HCT116 (cell line): ENCODE data around the gene CCT5. TPM values are rescaled to one million over a fixed set of nuclear protein-coding genes. Genes with fewer than 3 reads are reported as not detected.

Experiments
- ATAC-seq: fragments of 200-7000 bp; cut with Tn5 transposase; 2 replicates; pipeline ENCODE4 v1.9.1; 2020; ENCODE audit warnings: mild to moderate bottlenecking, moderate library complexity
- BruUV-seq: library from RNA; stranded (reverse); fragments of 400-500 nt; replicated peaks from 2 replicates; lab custom pipeline; 2021; lab: Mats Ljungman, UMichigan
- CTCF ChIA-PET: fragments of 300-600 bp; sonication (Branson Sonifier 250); formaldehyde crosslinking; loops from one replicate; lab custom pipeline; 2021; ENCODE audit warnings: antibody characterized with exemption; lab: Charles Lee
- POLR2A ChIA-PET: fragments of 300-600, 350-600 bp; sonication (Branson Sonifier 250); formaldehyde crosslinking; loops from one replicate; lab custom pipeline; 2021; ENCODE audit warnings: antibody characterized with exemption; lab: Charles Lee
- RAD21 ChIA-PET, 2 experiments: fragments of 300-600 bp; sonication (Branson Sonifier 250); formaldehyde crosslinking; loops; one replicate each; lab custom pipeline; 2023; ENCODE audit warnings: low total read pairs in 2 of 2; ENCODE audit not compliant: uncharacterized antibody in 2 of 2, unreplicated experiment in 2 of 2, low non-redundant PET in 1 of 2; lab: Charles Lee
- DNase-seq: peaks from one replicate; pipeline ENCODE4 v3.0.0-alpha.2; 2010; ENCODE audit warnings: low read depth, low spot score
- H2AFZ ChIP-seq: fragments of 200-600 bp; shearing (Covaris generic), sonication (generic); 2 replicates; pipeline ENCODE4 v1.6.1; 2017; ENCODE audit warnings: low read depth, mixed run types, mixed read lengths, antibody characterized with exemption, low read length; ENCODE audit not compliant: poor library complexity, severe bottlenecking
- H3K27ac ChIP-seq: 2 replicates; pipeline ENCODE4 v1.5.1; 2012; ENCODE audit warnings: low read depth, low read length
- H3K27me3 ChIP-seq: fragments of 200-600 bp; sonication (generic); 2 replicates; pipeline ENCODE4 v1.6.1; 2016; ENCODE audit warnings: mixed run types, low read length, mixed read lengths; ENCODE audit not compliant: insufficient read depth
- H3K36me3 ChIP-seq, 2 experiments: fragments of 200-500 bp in 1 of 2; fragments of 200-600 bp in 1 of 2; sonication (Bioruptor generic) in 1 of 2; sonication (generic) in 1 of 2; 2 replicates each; pipeline versions ENCODE4 v1.5.1 to v1.6.1; 2014 to 2016; ENCODE audit warnings: low read length in 2 of 2, inconsistent platforms in 1 of 2, mixed read lengths in 1 of 2, mixed run types in 1 of 2; ENCODE audit not compliant: insufficient read depth in 2 of 2, control insufficient read depth in 1 of 2
- H3K4me1 ChIP-seq, 2 experiments: fragments of 200-600 bp in 1 of 2; sonication (generic) in 1 of 2; 2 replicates each; pipeline versions ENCODE4 v1.5.1 to v1.6.1; 2012 to 2017; ENCODE audit warnings: low read length in 2 of 2, inconsistent platforms in 1 of 2, mild to moderate bottlenecking in 1 of 2, mixed read lengths in 1 of 2, mixed run types in 1 of 2, moderate library complexity in 1 of 2; ENCODE audit not compliant: insufficient read depth in 2 of 2, control insufficient read depth in 1 of 2
- H3K4me2 ChIP-seq: fragments of 200-600 bp; sonication (generic); 2 replicates; pipeline ENCODE4 v1.6.1; 2017; ENCODE audit warnings: mixed run types, low read length, mixed read lengths
- H3K4me3 ChIP-seq, 2 experiments: fragments of 200-600 bp in 1 of 2; sonication (generic) in 1 of 2; replicated peaks in 1 of 2; 2 replicates each; pipeline ENCODE4 v1.5.1; 2011 to 2016; ENCODE audit warnings: low read length in 2 of 2, control low read depth in 1 of 2, low read depth in 1 of 2, mild to moderate bottlenecking in 1 of 2, mixed read lengths in 1 of 2, mixed run types in 1 of 2
- H3K79me2 ChIP-seq: fragments of 200-600 bp; sonication (generic); 2 replicates; pipeline ENCODE4 v1.6.1; 2017; ENCODE audit warnings: mild to moderate bottlenecking, mixed run types, low read length, moderate library complexity, mixed read lengths; ENCODE audit not compliant: insufficient read depth
- H3K9ac ChIP-seq: fragments of 200-600 bp; sonication (generic); 2 replicates; pipeline ENCODE4 v1.6.1; 2016; ENCODE audit warnings: low read length, mixed read lengths
- H3K9me2 ChIP-seq: fragments of 200-600 bp; sonication (generic), shearing (Covaris generic); 2 replicates; pipeline ENCODE4 v1.6.1; 2017; ENCODE audit warnings: mixed run types, mild to moderate bottlenecking, moderate library complexity; ENCODE audit not compliant: insufficient read depth
- H3K9me3 ChIP-seq, 2 experiments: fragments of 200-500 bp in 1 of 2; fragments of 200-600 bp in 1 of 2; sonication (Bioruptor generic) in 1 of 2; sonication (generic) in 1 of 2; 2 replicates each; pipeline ENCODE4 v1.6.1; 2014 to 2017; ENCODE audit warnings: low read length in 2 of 2, mixed read lengths in 2 of 2, inconsistent platforms in 1 of 2, low read depth in 1 of 2, mild to moderate bottlenecking in 1 of 2, mixed run types in 1 of 2, moderate library complexity in 1 of 2; ENCODE audit not compliant: control insufficient read depth in 1 of 2, insufficient read depth in 1 of 2
- H4K20me1 ChIP-seq: fragments of 200-600 bp; sonication (generic), shearing (Covaris generic); 2 replicates; pipeline ENCODE4 v1.6.1; 2017; ENCODE audit warnings: mixed run types, mild to moderate bottlenecking, moderate library complexity; ENCODE audit not compliant: insufficient read depth
- EGR1 ChIP-seq: IDR thresholded peaks from 2 replicates; pipeline ENCODE4 v1.6.1; 2012; ENCODE audit warnings: low read depth
- ELF1 ChIP-seq: IDR thresholded peaks from 2 replicates; pipeline ENCODE4 v1.6.1; 2012; ENCODE audit warnings: low read depth, borderline replicate concordance
- EZH2 ChIP-seq: fragments of 200-600 bp; sonication (generic); IDR thresholded peaks from 2 replicates; pipeline ENCODE4 v1.6.1; 2017; ENCODE audit warnings: antibody characterized with exemption, mixed run types
- EZH2phosphoT487 ChIP-seq: fragments of 200-600 bp; IDR thresholded peaks from 2 replicates; pipeline ENCODE4 v1.6.1; 2018; ENCODE audit warnings: antibody characterized with exemption, borderline replicate concordance
- FOSL1 ChIP-seq: IDR thresholded peaks from 2 replicates; pipeline ENCODE4 v1.6.1; 2012; ENCODE audit warnings: low read depth
- JUND ChIP-seq: IDR thresholded peaks from 2 replicates; pipeline ENCODE4 v1.6.1; 2012
- POLR2AphosphoS5 ChIP-seq: IDR thresholded peaks from 2 replicates; pipeline ENCODE4 v1.6.1; 2011; ENCODE audit warnings: mild to moderate bottlenecking, low read depth, low read length, moderate library complexity
- SP1 ChIP-seq: IDR thresholded peaks from 2 replicates; pipeline ENCODE4 v1.6.1; 2012; ENCODE audit warnings: low read depth
- TCF7L2 ChIP-seq: IDR thresholded peaks from 2 replicates; pipeline ENCODE4 v1.7.0; 2011; ENCODE audit warnings: borderline replicate concordance, inconsistent platforms; ENCODE audit not compliant: insufficient read depth, insufficient read length; ENCODE audit errors: extremely low read depth
- YY1 ChIP-seq: IDR thresholded peaks from 2 replicates; pipeline ENCODE4 v1.6.1; 2011; ENCODE audit warnings: low read length, low read depth, moderate library complexity, mild to moderate bottlenecking; ENCODE audit not compliant: insufficient replicate concordance; ENCODE audit errors: extremely low read depth
- ZFX ChIP-seq: fragments of 450-650 bp; IDR thresholded peaks from 2 replicates; pipeline ENCODE4 v1.6.1; 2017
- ZNF274 ChIP-seq: fragments of 200-500 bp; sonication (Bioruptor generic); IDR thresholded peaks from 2 replicates; pipeline ENCODE4 v1.6.1; 2014; ENCODE audit warnings: mild to moderate bottlenecking, low read depth, low read length, inconsistent platforms
- intact Hi-C: fragments of 100-400 bp; cut with micrococcal nuclease; formaldehyde crosslinking; loops from 2 replicates; pipeline ENCODE4 v1.10.0; 2022
- total RNA-seq: library from RNA; stranded (reverse); gene quantifications from one replicate; pipeline ENCODE4 v1.2.1, GENCODE V29; 2021; ENCODE audit not compliant: unreplicated experiment
- TF ChIP-seq, protein P1 (sequence below): IDR thresholded peaks from 2 replicates; pipeline ENCODE4 v1.6.1; 2012
- TF ChIP-seq, protein P2 (sequence below): IDR thresholded peaks from 2 replicates; pipeline ENCODE4 v1.6.1; 2012
- TF ChIP-seq, protein P3 (sequence below): IDR thresholded peaks from 2 replicates; pipeline ENCODE4 v1.6.1; 2012; ENCODE audit warnings: low read depth
- TF ChIP-seq, protein P4 (sequence below), 3 experiments: fragments of 200-600 bp in 1 of 3; sonication (generic) in 1 of 3; IDR thresholded peaks in 2 of 3; conservative IDR thresholded peaks in 1 of 3; 2 replicates each; pipeline ENCODE4 v1.5.1; 2012 to 2017; ENCODE audit warnings: low read depth in 2 of 3, low read length in 2 of 3, antibody characterized with exemption in 1 of 3, borderline replicate concordance in 1 of 3, control low read depth in 1 of 3, mild to moderate bottlenecking in 1 of 3, mixed read lengths in 1 of 3, mixed run types in 1 of 3, moderate library complexity in 1 of 3; ENCODE audit not compliant: insufficient read depth in 1 of 3

Gene CCT5
- total RNA-seq, 1 experiment from 2014 or later = 489 TPM

DNA sequence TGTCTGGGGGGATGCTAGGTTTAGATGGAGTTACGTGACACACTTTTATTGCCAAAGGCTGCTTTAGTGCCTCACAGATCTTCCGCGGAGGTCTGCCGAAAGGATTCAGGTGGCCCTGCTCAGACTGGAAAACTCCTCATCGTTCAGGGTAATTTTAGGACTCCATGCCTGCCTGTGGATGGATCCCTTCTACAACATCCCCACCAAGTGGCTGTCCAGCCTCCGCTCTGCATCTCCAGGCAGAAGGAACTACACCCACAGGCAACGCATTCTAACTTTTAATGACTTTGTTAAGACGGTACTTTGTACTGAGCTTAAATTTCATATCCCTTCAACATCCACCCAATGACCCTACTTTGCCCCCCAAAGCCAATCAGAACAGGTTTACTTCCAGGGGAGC, 29.8 kb upstream of the CCT5 start:
- CTCF ChIA-PET = no interaction called here
- Histone ChIP-seq H3K79me2 (no peaks in the 10 kb centered on the region), H4K20me1 (no peaks in the 10 kb centered on the region), H3K27me3 (no peaks in the 10 kb centered on the region), H3K27ac (no peak overlapping the region), H3K9me3 (no peaks in the 10 kb centered on the region), H3K9ac (no peak overlapping the region), H3K4me3 (no peak overlapping the region), H3K4me2 (no peak overlapping the region), H2AFZ (no peak overlapping the region), H3K4me1 (no peaks in the 10 kb centered on the region), H3K36me3 (no peaks in the 10 kb centered on the region), H3K9me2 (no peaks in the 10 kb centered on the region)
- RAD21 ChIA-PET = no interaction called here
- no TSS peak for BruUV-seq
- POLR2A ChIA-PET = no interaction called here
- ATAC-seq = no peak
- TF ChIP-seq EGR1 (no peak), FOSL1 (no peak)
- no peak for DNase-seq
- intact Hi-C loops = no loop called here

DNA sequence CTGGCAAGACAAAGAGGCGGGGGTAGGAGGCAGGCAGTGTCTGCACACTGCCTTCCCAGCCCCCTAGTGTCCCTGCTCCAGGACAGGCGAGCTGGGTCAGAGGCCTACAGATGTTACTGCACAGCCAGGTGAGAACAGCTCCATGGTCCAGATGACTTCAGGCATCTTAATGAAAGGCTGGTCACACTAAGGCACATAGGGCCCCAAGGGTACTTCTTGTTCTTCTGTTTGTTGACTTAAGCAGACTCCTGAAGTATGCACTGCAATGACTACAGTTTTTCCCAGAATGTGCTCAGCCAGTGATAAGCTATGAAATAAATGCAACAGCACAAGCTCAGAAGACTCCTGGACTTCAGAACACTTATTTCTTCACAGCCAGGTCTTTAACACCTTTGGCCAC, 27.8 kb upstream of the CCT5 start:
- no peak overlapping the region for H3K4me2 ChIP-seq
- H3K79me2 ChIP-seq = no peaks in the 10 kb centered on the region
- no TSS peak for BruUV-seq
- no peaks in the 10 kb centered on the region for H3K9me2 ChIP-seq
- H3K9ac ChIP-seq = no peak overlapping the region
- H4K20me1 ChIP-seq = no peaks in the 10 kb centered on the region
- TF ChIP-seq POLR2AphosphoS5 = no peak
- no peak for TF ChIP-seq ZFX
- TF ChIP-seq JUND = no peak
- no peak for TF ChIP-seq ELF1
- TF ChIP-seq TCF7L2 = no peak
- TF ChIP-seq EZH2phosphoT487 = no peak
- no peak for TF ChIP-seq SP1
- TF ChIP-seq, protein P1, sequence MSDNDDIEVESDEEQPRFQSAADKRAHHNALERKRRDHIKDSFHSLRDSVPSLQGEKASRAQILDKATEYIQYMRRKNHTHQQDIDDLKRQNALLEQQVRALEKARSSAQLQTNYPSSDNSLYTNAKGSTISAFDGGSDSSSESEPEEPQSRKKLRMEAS = no peak
- no peak for TF ChIP-seq ZNF274
- TF ChIP-seq, protein P2, sequence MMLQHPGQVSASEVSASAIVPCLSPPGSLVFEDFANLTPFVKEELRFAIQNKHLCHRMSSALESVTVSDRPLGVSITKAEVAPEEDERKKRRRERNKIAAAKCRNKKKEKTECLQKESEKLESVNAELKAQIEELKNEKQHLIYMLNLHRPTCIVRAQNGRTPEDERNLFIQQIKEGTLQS = no peak
- TF ChIP-seq, protein P3, sequence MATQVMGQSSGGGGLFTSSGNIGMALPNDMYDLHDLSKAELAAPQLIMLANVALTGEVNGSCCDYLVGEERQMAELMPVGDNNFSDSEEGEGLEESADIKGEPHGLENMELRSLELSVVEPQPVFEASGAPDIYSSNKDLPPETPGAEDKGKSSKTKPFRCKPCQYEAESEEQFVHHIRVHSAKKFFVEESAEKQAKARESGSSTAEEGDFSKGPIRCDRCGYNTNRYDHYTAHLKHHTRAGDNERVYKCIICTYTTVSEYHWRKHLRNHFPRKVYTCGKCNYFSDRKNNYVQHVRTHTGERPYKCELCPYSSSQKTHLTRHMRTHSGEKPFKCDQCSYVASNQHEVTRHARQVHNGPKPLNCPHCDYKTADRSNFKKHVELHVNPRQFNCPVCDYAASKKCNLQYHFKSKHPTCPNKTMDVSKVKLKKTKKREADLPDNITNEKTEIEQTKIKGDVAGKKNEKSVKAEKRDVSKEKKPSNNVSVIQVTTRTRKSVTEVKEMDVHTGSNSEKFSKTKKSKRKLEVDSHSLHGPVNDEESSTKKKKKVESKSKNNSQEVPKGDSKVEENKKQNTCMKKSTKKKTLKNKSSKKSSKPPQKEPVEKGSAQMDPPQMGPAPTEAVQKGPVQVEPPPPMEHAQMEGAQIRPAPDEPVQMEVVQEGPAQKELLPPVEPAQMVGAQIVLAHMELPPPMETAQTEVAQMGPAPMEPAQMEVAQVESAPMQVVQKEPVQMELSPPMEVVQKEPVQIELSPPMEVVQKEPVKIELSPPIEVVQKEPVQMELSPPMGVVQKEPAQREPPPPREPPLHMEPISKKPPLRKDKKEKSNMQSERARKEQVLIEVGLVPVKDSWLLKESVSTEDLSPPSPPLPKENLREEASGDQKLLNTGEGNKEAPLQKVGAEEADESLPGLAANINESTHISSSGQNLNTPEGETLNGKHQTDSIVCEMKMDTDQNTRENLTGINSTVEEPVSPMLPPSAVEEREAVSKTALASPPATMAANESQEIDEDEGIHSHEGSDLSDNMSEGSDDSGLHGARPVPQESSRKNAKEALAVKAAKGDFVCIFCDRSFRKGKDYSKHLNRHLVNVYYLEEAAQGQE = no peak
- no peak for TF ChIP-seq YY1
- TF ChIP-seq, protein P4, sequence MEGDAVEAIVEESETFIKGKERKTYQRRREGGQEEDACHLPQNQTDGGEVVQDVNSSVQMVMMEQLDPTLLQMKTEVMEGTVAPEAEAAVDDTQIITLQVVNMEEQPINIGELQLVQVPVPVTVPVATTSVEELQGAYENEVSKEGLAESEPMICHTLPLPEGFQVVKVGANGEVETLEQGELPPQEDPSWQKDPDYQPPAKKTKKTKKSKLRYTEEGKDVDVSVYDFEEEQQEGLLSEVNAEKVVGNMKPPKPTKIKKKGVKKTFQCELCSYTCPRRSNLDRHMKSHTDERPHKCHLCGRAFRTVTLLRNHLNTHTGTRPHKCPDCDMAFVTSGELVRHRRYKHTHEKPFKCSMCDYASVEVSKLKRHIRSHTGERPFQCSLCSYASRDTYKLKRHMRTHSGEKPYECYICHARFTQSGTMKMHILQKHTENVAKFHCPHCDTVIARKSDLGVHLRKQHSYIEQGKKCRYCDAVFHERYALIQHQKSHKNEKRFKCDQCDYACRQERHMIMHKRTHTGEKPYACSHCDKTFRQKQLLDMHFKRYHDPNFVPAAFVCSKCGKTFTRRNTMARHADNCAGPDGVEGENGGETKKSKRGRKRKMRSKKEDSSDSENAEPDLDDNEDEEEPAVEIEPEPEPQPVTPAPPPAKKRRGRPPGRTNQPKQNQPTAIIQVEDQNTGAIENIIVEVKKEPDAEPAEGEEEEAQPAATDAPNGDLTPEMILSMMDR (IDR thresholded peaks at IDR 0.05 in 2 of 3, conservative IDR thresholded peaks at IDR 0.05 in 1 of 3; ENCODE audit: borderline replicate concordance in 1 of 3, insufficient read depth in 1 of 3, low read depth in 2 of 3, low read length in 2 of 3) = no peak
- TF ChIP-seq EZH2 = no peak
- CTCF ChIA-PET = no interaction called here
- ATAC-seq (no peak), DNase-seq (no peak)
- no peaks in the 10 kb centered on the region for H3K36me3 ChIP-seq
- H3K4me3 ChIP-seq = no peak overlapping the region
- no peaks in the 10 kb centered on the region for H3K27me3 ChIP-seq
- RAD21 ChIA-PET = no interaction called here
- H3K9me3 ChIP-seq = no peaks in the 10 kb centered on the region
- H2AFZ ChIP-seq = no peak overlapping the region
- intact Hi-C loops = no loop called here
- no peaks in the 10 kb centered on the region for H3K4me1 ChIP-seq
- POLR2A ChIA-PET = no interaction called here
- no peak overlapping the region for H3K27ac ChIP-seq
